Measurements from ENCODE around the gene SCP2. TPM values are rescaled to one million over a fixed set of nuclear protein-coding genes. Genes with fewer than 3 reads are reported as not detected.

SCP2 gene
- polyA plus RNA-seq, 2 of the 4 experiments (the other 2 are of a cell fraction), result 79.0 to 124 TPM

GRCh38 chr1:53074313-53075154, 147.5 kb downstream of the SCP2 start:
- TF ChIP-seq NR3C1 (IDR thresholded peaks at IDR 0.05) (no peak), ZFP36 (IDR thresholded peaks at IDR 0.05; ENCODE audit: borderline replicate concordance, partially characterized antibody) (peak; percentile 16), MAZ (IDR thresholded peaks at IDR 0.05; ENCODE audit: borderline replicate concordance, low read depth, low read length) (no peak), HOXA7 (CRISPR knock-in tag; IDR thresholded peaks at IDR 0.05) (no peak), HMGXB4 (CRISPR knock-in tag; IDR thresholded peaks at IDR 0.05; ENCODE audit: borderline replicate concordance) (no peak)
- WGBS (ENCODE audit: missing lambda C conversion rate), result 100% methylated on average over 2 of the region's 8 CpGs
- no peaks in the 10 kb centered on the region for H3K4me1 ChIP-seq
- FAIRE-seq (no peak), DNase-seq (ENCODE audit: low read depth in 1 of 2, low spot score in 1 of 2) (no peak), ATAC-seq (no peak)
- POLR2A ChIA-PET, result no interaction called here
- no peak overlapping the region for H3K4me2 ChIP-seq
- H3K9me3 ChIP-seq, result no peaks in the 10 kb centered on the region
- no peak overlapping the region for H3K4me3 ChIP-seq
- H3K27ac ChIP-seq, result no peak overlapping the region
- CTCF ChIA-PET, result interaction anchor here (1.2 kb wide), 1 partner anchor 107 kb away, joined by 3 read pairs; no protein-coding TSS in a partner anchor

- ChIA-PET POLR2A (no interaction called here), CTCF (interaction anchor here (1.2 kb wide), 1 partner anchor 106 kb away, joined by 3 read pairs; no protein-coding TSS in a partner anchor)
- Histone ChIP-seq H3K27ac (no peak overlapping the region), H3K4me2 (no peak overlapping the region), H3K4me1 (no peaks in the 10 kb centered on the region), H3K4me3 (no peak overlapping the region), H3K9me3 (no peaks in the 10 kb centered on the region)
- ATAC-seq, result no peak
- TF ChIP-seq NR3C1 (IDR thresholded peaks at IDR 0.05) (no peak), NFE2L2 (conservative IDR thresholded peaks at IDR 0.05; ENCODE audit: low read length) (no peak), KDM1A (IDR thresholded peaks at IDR 0.05; ENCODE audit: low read depth) (no peak), PBX3 (IDR thresholded peaks at IDR 0.05) (no peak), ZFP36 (IDR thresholded peaks at IDR 0.05; ENCODE audit: borderline replicate concordance, partially characterized antibody) (no peak), HEYL (CRISPR knock-in tag; IDR thresholded peaks at IDR 0.05) (no peak), SMC3 (IDR thresholded peaks at IDR 0.05) (no peak), EP300 (IDR thresholded peaks at IDR 0.05) (no peak), ESRRA (IDR thresholded peaks at IDR 0.05; ENCODE audit: borderline replicate concordance, low read length) (no peak), REST (IDR thresholded peaks at IDR 0.05) (no peak), TFCP2L1 (CRISPR knock-in tag; IDR thresholded peaks at IDR 0.05) (no peak)
- WGBS (ENCODE audit: missing lambda C conversion rate), result 90% methylated on average over 4 of the region's 4 CpGs
- no peak for DNase-seq (ENCODE audit: low read depth in 1 of 2, low spot score in 1 of 2)
- no peak for FAIRE-seq
These were observed 148.1 kb downstream of the SCP2 start for GRCh38 chr1:53075206-53075605.

GRCh38 chr1:53075761-53076163, 148.7 kb downstream of the SCP2 start:
- H3K4me2 ChIP-seq, result no peak overlapping the region
- ATAC-seq, result no peak
- POLR2A ChIA-PET, result no interaction called here
- H3K9me3 ChIP-seq, result no peaks in the 10 kb centered on the region
- CTCF ChIA-PET, result interaction anchor here (1.2 kb wide), 1 partner anchor 105 kb away, joined by 3 read pairs; no protein-coding TSS in a partner anchor
- 71% methylated on average over 7 of the region's 8 CpGs for WGBS (ENCODE audit: missing lambda C conversion rate)
- H3K4me1 ChIP-seq, result no peaks in the 10 kb centered on the region
- DNase-seq (ENCODE audit: low read depth in 1 of 2, low spot score in 1 of 2), result no peak
- FAIRE-seq, result no peak
- H3K4me3 ChIP-seq, result no peak overlapping the region
- H3K27ac ChIP-seq, result no peak overlapping the region
- no peak for TF ChIP-seq NPAS2 (CRISPR knock-in tag; IDR thresholded peaks at IDR 0.05; ENCODE audit: borderline replicate concordance)
- no peak for TF ChIP-seq PBX3 (IDR thresholded peaks at IDR 0.05)
- TF ChIP-seq CEBPB (IDR thresholded peaks at IDR 0.05), result no peak
- TF ChIP-seq HOXB5 (CRISPR knock-in tag; IDR thresholded peaks at IDR 0.05), result no peak
- no peak for TF ChIP-seq HDAC2 (IDR thresholded peaks at IDR 0.05)
- no peak for TF ChIP-seq RAD21 (conservative IDR thresholded peaks at IDR 0.05 in 1 of 2, IDR thresholded peaks at IDR 0.05 in 1 of 2)
- TF ChIP-seq KDM5A (IDR thresholded peaks at IDR 0.05), result no peak
- TF ChIP-seq BCL3 (IDR thresholded peaks at IDR 0.05), result no peak
- TF ChIP-seq TFCP2L1 (CRISPR knock-in tag; IDR thresholded peaks at IDR 0.05), result no peak
- no peak for TF ChIP-seq EHMT2 (IDR thresholded peaks at IDR 0.05; ENCODE audit: low read depth)
